ENCODE measurements around the gene CCDC3. TPM values are rescaled to one million over a fixed set of nuclear protein-coding genes. Genes with fewer than 3 reads are reported as not detected.

Gene CCDC3
- total and polyA plus RNA-seq, 2 of the 8 experiments (the other 6 are each of a cell fraction or from before 2014, with no cell fraction given) = 3.4 to 3.7 TPM

DNA sequence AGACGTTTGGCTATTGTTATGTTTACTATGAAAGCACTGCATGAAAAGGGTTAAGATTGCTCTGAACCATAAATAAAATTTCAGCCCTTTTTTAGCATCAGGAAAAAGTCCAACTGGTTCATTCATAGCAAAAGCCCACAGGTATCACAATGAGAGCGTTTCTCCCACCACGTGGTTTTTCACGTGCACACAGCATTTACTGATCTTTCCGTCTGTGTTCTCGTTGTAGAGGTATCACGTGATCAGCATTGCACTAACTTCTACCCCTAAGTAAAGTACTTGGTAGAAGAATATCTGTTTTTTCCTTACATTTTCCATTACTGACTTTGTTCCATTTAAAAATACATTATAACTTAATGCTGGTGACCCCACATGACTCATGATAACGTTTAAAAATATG lies 17.8 kb upstream of the CCDC3 start:
- H2BK12ac ChIP-seq (ENCODE audit: low read depth, low read length) = no peak overlapping the region
- H3K9me3 ChIP-seq (ENCODE audit: insufficient read depth in 2 of 2, low read depth in 1 of 2, low read length in 1 of 2) = peaks cover 3 to 7% of the 10 kb centered on the region in 2 experiments; a peak in 2 of 4 replicates
- FAIRE-seq = no peak
- no peak overlapping the region for H3K4me2 ChIP-seq (ENCODE audit: insufficient read depth in 1 of 2, low read depth in 2 of 2, low read length in 2 of 2)
- H3K4me3 ChIP-seq (ENCODE audit: extremely low read depth in 1 of 4, insufficient read depth in 2 of 4, low read depth in 3 of 4, low read length in 4 of 4) = no peak overlapping the region
- H3K27me3 ChIP-seq (replicated peaks in 1 of 4; ENCODE audit: control insufficient read depth in 3 of 4, extremely low read depth in 1 of 4, insufficient read depth in 3 of 4, low read length in 3 of 4) = no peaks in the 10 kb centered on the region
- CTCF ChIA-PET (ENCODE audit: partially characterized antibody) = interaction anchor here (0.9 kb wide), 1 partner anchor 112 kb away, joined by 3 read pairs; no protein-coding TSS in a partner anchor
- no peak overlapping the region for H3K23ac ChIP-seq (ENCODE audit: insufficient read length)
- no peak overlapping the region for H3K9ac ChIP-seq (replicated peaks in 1 of 4; ENCODE audit: extremely low read depth in 1 of 4, low read depth in 3 of 4, low read length in 3 of 4)
- H3K23me2 ChIP-seq (ENCODE audit: low read depth, low read length) = no peaks in the 10 kb centered on the region
- H2BK15ac ChIP-seq (ENCODE audit: low read length) = no peak overlapping the region
- H4K91ac ChIP-seq (replicated peaks; ENCODE audit: insufficient read length, low read length) = no peak overlapping the region
- H2AK5ac ChIP-seq (ENCODE audit: low read depth, low read length) = no peak overlapping the region
- no peak overlapping the region for H3K56ac ChIP-seq (replicated peaks; ENCODE audit: insufficient read length, low read depth, low read length)
- H4K5ac ChIP-seq (ENCODE audit: insufficient read length, low read depth, low read length) = no peak overlapping the region
- H3K36me3 ChIP-seq (ENCODE audit: control insufficient read depth in 2 of 4, insufficient read depth in 4 of 4, low read length in 3 of 4) = no peaks in the 10 kb centered on the region
- no peak overlapping the region for H2BK120ac ChIP-seq (replicated peaks; ENCODE audit: low read depth, low read length)
- no peak overlapping the region for H3K4ac ChIP-seq (replicated peaks; ENCODE audit: insufficient read length, low read depth, low read length)
- POLR2A ChIA-PET (ENCODE audit: partially characterized antibody) = no interaction called here
- no peak overlapping the region for H2AFZ ChIP-seq (ENCODE audit: low read length)
- H3K4me1 ChIP-seq (replicated peaks in 1 of 4; ENCODE audit: control insufficient read depth in 3 of 4, insufficient read depth in 4 of 4, low read length in 3 of 4) = no peaks in the 10 kb centered on the region
- no peaks in the 10 kb centered on the region for H3K79me1 ChIP-seq (ENCODE audit: low read depth, low read length)
- DNase-seq (ENCODE audit: low read depth in 1 of 2, low spot score in 2 of 2) = no peak
- no peaks in the 10 kb centered on the region for H4K20me1 ChIP-seq (replicated peaks in 1 of 2; ENCODE audit: control insufficient read depth in 1 of 2, insufficient read depth in 2 of 2, low read length in 2 of 2)
- no peak overlapping the region for H3K14ac ChIP-seq (ENCODE audit: insufficient read length)
- H4K8ac ChIP-seq (ENCODE audit: extremely low read depth, insufficient read depth, low read length) = no peak overlapping the region
- 91 to 100% methylated on average over 1 to 8 of the region's 8 CpGs for WGBS, 2 experiments (ENCODE audit: extremely low coverage in 1 of 2, insufficient coverage in 1 of 2, insufficient read length in 1 of 2, insufficient replicate concordance in 2 of 2, low coverage in 1 of 2, low lambda C conversion rate in 2 of 2, missing lambda C conversion rate in 1 of 2)
- H3K18ac ChIP-seq (ENCODE audit: extremely low read depth, low read length) = no peak overlapping the region
- no peak overlapping the region for H2BK20ac ChIP-seq (ENCODE audit: low read length)
- no peak overlapping the region for H3K27ac ChIP-seq (ENCODE audit: low read depth, low read length)
- H3K79me2 ChIP-seq (ENCODE audit: control insufficient read depth in 1 of 2, insufficient read depth in 2 of 2, low read length in 2 of 2) = no peaks in the 10 kb centered on the region
- no peak overlapping the region for H2BK5ac ChIP-seq (ENCODE audit: low read depth, low read length)
- no peak for TF ChIP-seq ZNF274 (IDR thresholded peaks at IDR 0.05; ENCODE audit: borderline replicate concordance, extremely low read depth, low read length)
- no peak for TF ChIP-seq E2F6 (IDR thresholded peaks at IDR 0.05)
- TF ChIP-seq CREB1 (IDR thresholded peaks at IDR 0.05) = no peak
- no peak for TF ChIP-seq TCF12 (IDR thresholded peaks at IDR 0.05; ENCODE audit: low read depth, low read length)
- TF ChIP-seq CBX8 (IDR thresholded peaks at IDR 0.05; ENCODE audit: borderline replicate concordance, low read depth, low read length) = no peak
- TF ChIP-seq SP2 (IDR thresholded peaks at IDR 0.05; ENCODE audit: low read length) = no peak
- TF ChIP-seq BACH1 (IDR thresholded peaks at IDR 0.05; ENCODE audit: low read length) = no peak
- TF ChIP-seq ATF2 (IDR thresholded peaks at IDR 0.05; ENCODE audit: low read length) = no peak
- no peak for TF ChIP-seq SIRT6 (IDR thresholded peaks at IDR 0.05; ENCODE audit: low read length)
- TF ChIP-seq RXRA (IDR thresholded peaks at IDR 0.05; ENCODE audit: insufficient read depth, low read depth, low read length) = no peak
- no peak for TF ChIP-seq SIX5 (IDR thresholded peaks at IDR 0.05; ENCODE audit: low read depth, low read length)
- TF ChIP-seq YY1 (IDR thresholded peaks at IDR 0.05; ENCODE audit: low read depth, low read length) = no peak
- no peak for TF ChIP-seq POLR2AphosphoS5 (IDR thresholded peaks at IDR 0.05; ENCODE audit: low read depth, low read length)
- no peak for TF ChIP-seq SRF (IDR thresholded peaks at IDR 0.05; ENCODE audit: low read depth, low read length)

Data from H1 (cell line).